Cardiac muscle cell (in vitro differentiated cells and primary cell): ENCODE results near the gene TCF12. TPM values are rescaled to one million over a fixed set of nuclear protein-coding genes. Genes with fewer than 3 reads are reported as not detected.

ENCODE experiments used
- DNase-seq, 2 donors: peaks; one replicate each; pipeline versions ENCODE4 v3.0.0 to v3.0.0-alpha.2; 2010 to 2017; ENCODE audit warnings: low read depth in 1 of 2, low spot score in 1 of 2
- H3K27ac ChIP-seq: fragments of 200-600 bp; sonication (generic); 2 replicates; pipeline ENCODE4 v1.5.1; 2016
- H3K27me3 ChIP-seq: fragments of 200-600 bp; sonication (generic); 2 replicates; pipeline ENCODE4 v1.6.0; 2016; ENCODE audit warnings: control low read depth
- H3K36me3 ChIP-seq: fragments of 200-600 bp; sonication (generic); 2 replicates; pipeline ENCODE4 v1.5.1; 2016; ENCODE audit warnings: control low read depth
- H3K4me1 ChIP-seq: fragments of 200-600 bp; sonication (generic); 2 replicates; pipeline ENCODE4 v1.8.1; 2017; ENCODE audit warnings: low read depth, mild to moderate bottlenecking, mixed run types
- H3K4me3 ChIP-seq: fragments of 200-600 bp; sonication (generic); 2 replicates; pipeline ENCODE4 v1.5.1; 2016; ENCODE audit warnings: mild to moderate bottlenecking
- H3K9me3 ChIP-seq: fragments of 200-600 bp; sonication (generic); 2 replicates; pipeline ENCODE4 v1.5.1; 2017; ENCODE audit warnings: low read depth, mild to moderate bottlenecking, control low read depth
- CTCF ChIP-seq: IDR thresholded peaks from 2 replicates; pipeline ENCODE4 v1.5.1; 2012; ENCODE audit warnings: low read depth, mild to moderate bottlenecking, low read length
- polyA plus RNA-seq: library from polyadenylated mRNA; unstranded; fragments of >200 nt; fragmentation: Nextera tagmentation; extraction: Ambion mirVana; gene quantifications from 2 replicates; pipeline ENCODE4 v1.2.1, GENCODE V29; 2016
- total RNA-seq: library from RNA; depleted of rRNA; stranded (reverse); fragments of >200 nt; gene quantifications from 2 replicates; pipeline ENCODE4 v1.2.3, GENCODE V29; 2016

TCF12 gene
- total and polyA plus RNA-seq, 2 experiments from 2014 or later: 42.6 to 137 TPM

GRCh38 chr15:56923174-56923591 is 4.7 kb downstream of the TCF12 start:
- TF ChIP-seq CTCF: no peak
- Histone ChIP-seq H3K9me3 (no peaks in the 10 kb centered on the region), H3K36me3 (peaks cover 10% of the 10 kb centered on the region), H3K27ac (peak overlapping the region; percentile 50), H3K27me3 (no peaks in the 10 kb centered on the region), H3K4me3 (peak overlapping the region; percentile 92), H3K4me1 (peaks cover 55% of the 10 kb centered on the region)
- no peak for DNase-seq

GRCh38 chr15:56927816-56928215 is 9.4 kb downstream of the TCF12 start:
- no peaks in the 10 kb centered on the region for H3K27me3 ChIP-seq
- no peak for TF ChIP-seq CTCF
- H3K27ac ChIP-seq: peak overlapping the region; percentile 54
- peaks cover 72% of the 10 kb centered on the region for H3K4me1 ChIP-seq
- peak in 1 of 2 donors; percentile 42 for DNase-seq
- no peak overlapping the region for H3K4me3 ChIP-seq
- peaks cover 7% of the 10 kb centered on the region for H3K36me3 ChIP-seq
- no peaks in the 10 kb centered on the region for H3K9me3 ChIP-seq

- no peaks in the 10 kb centered on the region for H3K27me3 ChIP-seq
- H3K27ac ChIP-seq: peak overlapping the region; percentile 6
- H3K4me3 ChIP-seq: no peak overlapping the region
- no peaks in the 10 kb centered on the region for H3K9me3 ChIP-seq
- H3K4me1 ChIP-seq: peaks cover 68% of the 10 kb centered on the region
- DNase-seq: peak in 1 of 2 donors; percentile 17
- TF ChIP-seq CTCF: no peak
- H3K36me3 ChIP-seq: peaks cover 3% of the 10 kb centered on the region
Observed at GRCh38 chr15:56929399-56929798, 11.0 kb downstream of the TCF12 start.

- TF ChIP-seq CTCF: no peak
- no peaks in the 10 kb centered on the region for H3K9me3 ChIP-seq
- H3K4me1 ChIP-seq: peaks cover 68% of the 10 kb centered on the region
- no peaks in the 10 kb centered on the region for H3K27me3 ChIP-seq
- H3K36me3 ChIP-seq: no peaks in the 10 kb centered on the region
- H3K4me3 ChIP-seq: no peak overlapping the region
- peak overlapping the region; percentile 6 for H3K27ac ChIP-seq
- DNase-seq: no peak
Observed at GRCh38 chr15:56929933-56930332, 11.5 kb downstream of the TCF12 start.

GRCh38 chr15:56930669-56931313 is 12.3 kb downstream of the TCF12 start:
- no peak for DNase-seq
- Histone ChIP-seq H3K27ac (no peak overlapping the region), H3K9me3 (no peaks in the 10 kb centered on the region), H3K4me1 (peaks cover 68% of the 10 kb centered on the region), H3K36me3 (no peaks in the 10 kb centered on the region), H3K27me3 (no peaks in the 10 kb centered on the region), H3K4me3 (no peak overlapping the region)
- TF ChIP-seq CTCF: no peak
